LNCAP (cell line): ENCODE results near the gene LCLAT1.

Source experiments
- TF ChIP-seq, protein P1 (sequence below): fragments of 450-650 bp; IDR thresholded peaks from 2 replicates; pipeline ENCODE4 v1.5.1; 2017; ENCODE audit warnings: mild to moderate bottlenecking

Gene LCLAT1

DNA sequence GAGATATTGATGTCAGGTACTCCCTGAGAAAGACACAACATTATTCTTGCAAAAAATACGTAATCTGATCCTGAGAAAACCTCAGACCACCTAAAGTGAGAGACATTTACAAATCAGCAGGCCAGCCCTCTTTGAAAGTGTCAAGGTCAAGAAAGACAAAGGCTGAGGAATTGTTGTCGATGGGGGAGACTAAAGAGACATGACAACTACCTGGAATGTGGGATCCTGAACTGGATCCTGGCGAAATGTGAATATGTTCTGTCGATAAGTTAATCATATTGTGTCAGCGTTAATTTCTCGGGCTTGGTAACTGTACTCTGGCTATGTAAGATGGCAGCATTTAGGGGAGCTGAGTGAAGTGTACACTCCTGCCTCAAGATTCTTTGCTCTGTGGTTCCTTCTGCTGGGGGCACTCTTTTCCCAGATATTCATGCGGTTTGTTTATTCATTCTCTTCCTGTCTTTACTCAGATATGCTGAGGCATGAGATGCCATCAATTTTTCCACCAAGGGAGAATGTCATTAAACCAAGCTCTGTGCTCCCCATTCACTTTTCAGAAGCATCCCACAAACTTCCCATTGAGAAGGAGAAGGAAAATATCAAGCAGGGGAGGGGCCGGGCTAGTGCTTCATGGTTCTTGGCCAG is 205.3 kb downstream of the LCLAT1 start:
- TF ChIP-seq, protein P1, sequence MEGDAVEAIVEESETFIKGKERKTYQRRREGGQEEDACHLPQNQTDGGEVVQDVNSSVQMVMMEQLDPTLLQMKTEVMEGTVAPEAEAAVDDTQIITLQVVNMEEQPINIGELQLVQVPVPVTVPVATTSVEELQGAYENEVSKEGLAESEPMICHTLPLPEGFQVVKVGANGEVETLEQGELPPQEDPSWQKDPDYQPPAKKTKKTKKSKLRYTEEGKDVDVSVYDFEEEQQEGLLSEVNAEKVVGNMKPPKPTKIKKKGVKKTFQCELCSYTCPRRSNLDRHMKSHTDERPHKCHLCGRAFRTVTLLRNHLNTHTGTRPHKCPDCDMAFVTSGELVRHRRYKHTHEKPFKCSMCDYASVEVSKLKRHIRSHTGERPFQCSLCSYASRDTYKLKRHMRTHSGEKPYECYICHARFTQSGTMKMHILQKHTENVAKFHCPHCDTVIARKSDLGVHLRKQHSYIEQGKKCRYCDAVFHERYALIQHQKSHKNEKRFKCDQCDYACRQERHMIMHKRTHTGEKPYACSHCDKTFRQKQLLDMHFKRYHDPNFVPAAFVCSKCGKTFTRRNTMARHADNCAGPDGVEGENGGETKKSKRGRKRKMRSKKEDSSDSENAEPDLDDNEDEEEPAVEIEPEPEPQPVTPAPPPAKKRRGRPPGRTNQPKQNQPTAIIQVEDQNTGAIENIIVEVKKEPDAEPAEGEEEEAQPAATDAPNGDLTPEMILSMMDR = no peak

DNA sequence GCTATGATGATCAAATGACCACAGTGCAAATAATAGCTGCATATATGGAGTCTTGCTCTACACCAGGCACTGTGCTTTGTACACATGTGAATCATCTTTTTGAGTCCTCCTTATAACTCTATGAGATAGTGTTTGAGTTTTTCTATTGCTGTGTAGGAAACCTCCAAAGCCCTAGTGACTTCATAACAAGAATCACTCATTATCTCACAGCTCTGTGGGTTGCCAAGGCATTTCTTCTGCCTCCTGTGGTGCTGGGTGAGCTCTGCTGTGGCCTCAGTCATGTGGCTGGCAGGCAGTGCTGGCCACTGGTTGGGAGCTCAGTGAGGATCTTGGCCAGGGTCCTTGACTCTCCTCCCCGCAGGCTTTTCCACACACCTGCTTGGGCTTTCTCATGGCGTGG is 206.8 kb downstream of the LCLAT1 start:
- TF ChIP-seq, protein P1 = no peak

DNA sequence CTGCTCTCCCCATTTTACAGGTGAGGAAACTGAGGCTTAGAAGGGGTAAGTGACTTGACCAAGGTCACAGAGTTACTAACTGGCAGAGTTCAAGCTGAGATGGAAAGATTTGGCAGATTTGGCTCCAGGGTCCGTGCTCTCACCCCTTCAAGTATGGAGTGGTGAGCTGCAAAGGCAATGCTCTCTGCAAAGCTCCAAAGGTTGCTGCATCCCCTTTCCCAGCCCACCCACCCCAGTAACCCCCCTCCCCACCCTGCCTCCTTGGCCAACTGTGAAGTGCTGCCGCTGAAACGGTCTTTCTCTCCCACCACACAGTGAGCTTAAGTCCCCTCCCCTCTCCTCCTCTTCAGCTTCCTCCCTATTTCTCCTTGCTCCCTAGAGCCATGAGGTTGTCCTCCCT is 207.4 kb downstream of the LCLAT1 start:
- TF ChIP-seq, protein P1 = no peak

DNA sequence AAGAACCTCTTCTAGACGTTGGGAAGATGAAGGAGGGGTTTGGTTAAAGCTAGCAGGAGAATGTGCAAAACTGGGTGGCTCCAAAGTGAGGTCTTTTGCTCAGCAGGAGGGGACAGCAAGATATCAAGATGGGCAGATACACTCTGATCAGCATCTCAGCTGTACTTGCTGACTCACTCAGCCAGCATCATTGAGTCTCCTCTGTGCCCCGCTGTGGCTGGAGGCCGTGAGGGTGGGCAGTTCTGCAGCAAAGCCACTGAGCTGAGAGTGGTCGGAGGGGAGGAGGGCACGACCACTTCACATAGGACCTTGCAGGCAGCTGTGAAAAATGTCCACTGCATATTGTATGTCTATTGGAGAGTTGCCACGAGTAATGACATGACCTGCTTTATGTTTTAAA is 208.2 kb downstream of the LCLAT1 start:
- TF ChIP-seq, protein P1 = no peak

DNA sequence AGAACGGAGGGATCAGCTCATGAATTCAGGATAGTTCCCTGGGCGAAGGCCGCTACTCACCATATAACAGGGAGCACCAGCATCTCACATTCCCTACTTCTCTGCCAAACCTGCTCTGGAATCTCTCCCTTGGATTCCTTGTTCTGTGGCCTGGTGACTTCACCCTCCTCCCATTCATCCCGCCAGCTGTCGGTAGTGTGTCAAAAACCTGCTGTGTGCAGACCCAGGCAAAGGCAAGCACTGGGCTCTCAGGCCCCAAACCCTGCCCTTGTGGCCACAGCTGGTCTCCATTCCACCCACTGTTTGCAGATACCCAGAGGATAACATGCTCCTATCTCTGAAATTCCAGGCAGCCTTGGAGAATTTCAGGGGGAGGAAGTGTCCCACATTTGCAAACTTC is 208.6 kb downstream of the LCLAT1 start:
- TF ChIP-seq, protein P1 = no peak

DNA sequence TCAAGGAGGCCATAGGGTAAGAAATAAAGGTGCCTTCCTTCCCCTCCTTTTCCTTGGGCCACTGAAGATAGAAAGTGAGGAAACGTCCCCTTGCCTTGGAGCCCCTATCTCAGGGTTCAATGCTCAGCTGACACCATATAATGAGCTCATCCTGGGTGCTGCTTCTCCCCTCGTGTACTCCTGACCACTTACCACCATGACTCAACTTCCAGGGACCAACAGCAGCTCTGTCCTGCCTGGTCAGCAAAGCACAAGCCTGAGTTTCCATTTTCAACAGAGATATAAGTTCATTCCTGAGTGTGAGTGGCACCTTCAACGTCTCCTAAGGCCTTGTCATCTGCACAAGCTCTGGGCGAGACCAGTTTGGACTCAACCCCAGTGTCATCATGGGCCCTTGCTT is 209.0 kb downstream of the LCLAT1 start:
- TF ChIP-seq, protein P1 = no peak

DNA sequence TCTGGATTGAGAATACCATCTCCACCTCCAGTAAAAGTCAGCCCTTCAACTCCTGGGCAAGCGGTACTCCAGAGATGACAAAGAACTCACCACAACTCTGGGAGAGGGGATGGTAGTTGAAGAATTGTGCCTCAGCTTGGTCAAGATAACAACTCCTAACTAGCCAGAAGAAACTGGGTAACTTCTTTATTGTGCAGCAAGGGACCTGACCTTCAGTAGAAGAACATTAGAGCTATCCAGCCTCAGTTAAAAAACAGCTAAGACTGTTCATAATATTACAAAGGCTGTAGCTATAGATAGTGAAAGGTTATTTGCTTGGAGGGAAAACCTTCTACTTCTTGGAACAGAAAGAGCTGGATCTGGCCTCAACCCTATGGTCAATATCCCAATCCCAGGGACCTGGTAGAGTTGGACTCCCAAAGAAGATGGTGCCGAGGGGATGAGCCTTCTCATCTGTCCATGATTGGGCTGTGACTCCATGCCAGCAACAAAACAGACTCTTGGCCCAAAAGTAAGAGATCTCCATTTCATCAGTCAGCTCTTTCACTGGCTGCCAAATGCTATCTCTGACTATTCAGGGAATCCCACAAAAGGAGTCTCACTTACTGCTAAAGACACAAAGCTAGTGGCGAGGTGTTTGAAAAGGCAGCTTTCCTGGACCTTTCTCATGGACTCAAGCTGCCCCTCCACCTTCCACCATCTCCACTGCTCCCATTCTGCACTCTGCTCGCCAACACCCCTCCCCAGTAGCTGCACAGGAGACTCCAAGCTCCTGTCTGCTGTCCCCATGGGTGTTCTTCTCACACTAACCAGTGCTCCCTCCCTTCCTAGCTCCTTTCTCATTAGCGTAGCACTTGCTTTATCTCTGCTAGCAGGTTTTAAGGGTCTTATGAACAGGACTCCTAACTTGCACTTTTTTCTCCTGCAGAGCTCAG is 214.4 kb downstream of the LCLAT1 start:
- TF ChIP-seq, protein P1 = no peak
